Stimulated activated naive CD8-positive, alpha-beta T cell treated with anti-CD3 and anti-CD28 coated beads, Interleukin-15, Interleukin-2, amounts not matched to agents 100 ng/mL and 50 ng/mL, for 24 hours (primary cell): Measurements from ENCODE around the gene OPRM1.

Experiments used
- H3K27ac Mint-ChIP-seq: one replicate; pipeline ENCODE4 v1.8.0; 2021; ENCODE audit warnings: mild to moderate bottlenecking, mixed read lengths
- H3K27me3 Mint-ChIP-seq: one replicate; pipeline ENCODE4 v1.8.0; 2021; ENCODE audit warnings: mixed read lengths
- H3K36me3 Mint-ChIP-seq: one replicate; pipeline ENCODE4 v1.8.0; 2021; ENCODE audit warnings: low read depth, mixed read lengths
- H3K4me1 Mint-ChIP-seq: one replicate; pipeline ENCODE4 v1.8.0; 2021; ENCODE audit warnings: low read depth, mixed read lengths
- H3K4me3 Mint-ChIP-seq: one replicate; pipeline ENCODE4 v1.8.0; 2021; ENCODE audit warnings: mild to moderate bottlenecking, mixed read lengths
- H3K9me3 Mint-ChIP-seq: one replicate; pipeline ENCODE4 v1.8.0; 2021; ENCODE audit warnings: mixed read lengths

OPRM1 gene

DNA sequence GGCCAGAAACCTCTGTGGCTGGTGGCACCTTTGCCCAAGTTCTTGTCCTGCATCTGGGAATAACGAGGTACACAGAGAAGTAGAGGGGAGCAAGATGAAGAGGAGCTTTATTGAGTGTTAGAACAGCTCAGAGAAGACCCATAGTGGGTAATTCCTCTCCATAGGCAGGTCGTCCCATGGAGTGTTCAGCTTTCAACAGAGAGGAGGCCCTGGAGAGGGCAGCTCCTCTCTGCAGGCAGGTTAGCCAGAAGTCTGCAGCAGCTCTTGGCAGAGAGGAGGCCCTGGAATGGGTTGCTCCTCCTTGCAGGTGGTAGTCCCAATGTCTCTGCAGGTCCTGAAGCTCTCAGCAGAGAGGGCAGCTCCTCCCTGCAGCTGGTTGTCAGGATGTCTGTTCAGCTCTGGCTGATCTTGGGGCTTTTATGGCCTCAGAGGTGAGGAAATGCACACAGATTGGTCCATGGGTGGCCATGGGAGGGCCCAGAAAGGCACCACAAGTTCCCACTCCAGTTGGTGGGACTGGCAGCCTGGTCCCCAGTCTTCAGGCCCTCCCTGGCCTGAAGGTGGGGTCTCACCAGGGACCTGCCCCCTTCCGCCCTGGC is 228.6 kb downstream of the OPRM1 start:
- Mint-ChIP-seq H3K36me3 (no peaks in the 10 kb centered on the region), H3K27me3 (no peaks in the 10 kb centered on the region), H3K4me3 (no peak overlapping the region), H3K4me1 (peaks cover 27% of the 10 kb centered on the region), H3K9me3 (no peaks in the 10 kb centered on the region), H3K27ac (peak overlapping the region; percentile 68)

DNA sequence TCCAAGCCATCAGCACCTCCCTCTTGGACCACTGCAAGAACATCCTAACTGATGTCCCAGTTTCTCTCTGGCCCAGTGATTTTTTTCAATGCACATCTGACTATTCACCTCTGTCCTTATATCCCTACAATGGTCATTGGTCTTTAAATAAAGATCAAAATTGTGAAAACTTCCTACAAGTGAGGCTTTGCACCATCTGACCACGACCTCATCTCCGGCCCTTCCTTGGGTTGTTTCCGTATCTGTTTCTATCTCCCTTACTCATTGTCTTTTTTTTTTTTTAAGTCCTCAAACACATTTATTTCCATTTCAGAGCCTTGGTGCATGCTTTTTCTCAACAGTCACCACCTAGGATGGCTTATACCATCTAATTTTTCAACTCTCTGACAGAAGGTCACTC is 229.4 kb downstream of the OPRM1 start:
- no peak overlapping the region for H3K27ac Mint-ChIP-seq
- peaks cover 27% of the 10 kb centered on the region for H3K4me1 Mint-ChIP-seq
- no peaks in the 10 kb centered on the region for H3K9me3 Mint-ChIP-seq
- no peak overlapping the region for H3K4me3 Mint-ChIP-seq
- no peaks in the 10 kb centered on the region for H3K27me3 Mint-ChIP-seq
- H3K36me3 Mint-ChIP-seq = no peaks in the 10 kb centered on the region

DNA sequence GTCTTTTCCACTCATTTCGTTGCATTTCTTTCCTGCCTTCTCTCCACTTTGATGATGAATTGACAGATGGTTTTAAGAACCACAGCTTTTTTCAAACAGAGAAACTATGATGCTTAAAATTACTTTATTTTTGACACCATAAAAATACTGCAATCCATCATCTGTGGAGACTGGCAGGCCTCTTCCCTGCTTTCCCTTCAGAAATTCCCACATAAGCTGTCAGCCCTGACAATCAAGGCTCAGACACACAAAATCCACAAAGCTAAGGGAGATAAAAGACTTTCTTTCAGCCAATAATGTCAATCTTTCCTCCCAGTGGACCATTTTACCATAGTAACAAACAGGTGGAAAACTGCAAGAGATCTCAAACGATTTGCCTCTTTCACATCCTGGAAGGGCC is 235.1 kb downstream of the OPRM1 start:
- H3K4me3 Mint-ChIP-seq = no peak overlapping the region
- H3K36me3 Mint-ChIP-seq = no peaks in the 10 kb centered on the region
- H3K9me3 Mint-ChIP-seq = no peaks in the 10 kb centered on the region
- no peaks in the 10 kb centered on the region for H3K27me3 Mint-ChIP-seq
- peaks cover 42% of the 10 kb centered on the region for H3K4me1 Mint-ChIP-seq
- peak overlapping the region; percentile 52 for H3K27ac Mint-ChIP-seq

DNA sequence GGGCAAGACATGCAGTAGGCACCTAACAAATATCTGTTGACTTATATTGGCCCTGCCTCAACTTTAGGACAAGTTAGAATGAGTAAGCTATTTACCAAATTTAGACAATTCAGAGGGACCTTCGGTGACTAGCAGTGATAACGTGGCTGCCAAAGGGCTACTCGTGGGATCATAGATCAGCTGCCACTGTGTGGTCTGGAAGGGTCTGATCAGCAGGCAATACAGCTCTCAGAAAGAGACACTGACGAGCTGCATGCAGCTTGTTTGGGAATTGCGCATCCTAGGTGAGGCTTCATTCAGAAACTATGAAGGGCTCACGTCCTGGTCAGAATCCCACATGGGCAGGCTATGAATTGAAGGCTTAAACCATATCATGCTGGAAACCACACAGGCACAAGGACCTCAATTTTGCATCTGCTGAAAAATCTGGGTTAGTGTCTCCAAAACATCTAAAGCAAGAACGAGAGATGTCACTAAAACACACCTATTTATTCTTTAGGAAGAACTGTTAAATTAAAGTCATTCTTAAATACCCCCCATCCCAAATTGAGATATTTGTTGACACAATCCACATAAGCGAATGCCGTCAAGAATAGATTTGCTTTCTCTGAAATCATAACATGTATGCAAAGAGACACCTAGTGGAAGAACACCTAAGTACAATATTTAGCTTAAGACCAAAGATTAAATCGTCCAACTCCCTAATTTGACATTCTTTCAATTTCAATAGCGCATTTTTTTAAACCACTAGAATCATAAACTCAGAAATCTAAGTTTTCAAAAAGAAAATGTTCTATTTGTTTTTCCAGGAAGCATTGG is 238.0 kb downstream of the OPRM1 start:
- Mint-ChIP-seq H3K27me3 (no peaks in the 10 kb centered on the region), H3K9me3 (no peaks in the 10 kb centered on the region), H3K4me1 (peaks cover 42% of the 10 kb centered on the region), H3K27ac (peak overlapping the region; percentile 82), H3K4me3 (peak overlapping the region; percentile 61), H3K36me3 (no peaks in the 10 kb centered on the region)

DNA sequence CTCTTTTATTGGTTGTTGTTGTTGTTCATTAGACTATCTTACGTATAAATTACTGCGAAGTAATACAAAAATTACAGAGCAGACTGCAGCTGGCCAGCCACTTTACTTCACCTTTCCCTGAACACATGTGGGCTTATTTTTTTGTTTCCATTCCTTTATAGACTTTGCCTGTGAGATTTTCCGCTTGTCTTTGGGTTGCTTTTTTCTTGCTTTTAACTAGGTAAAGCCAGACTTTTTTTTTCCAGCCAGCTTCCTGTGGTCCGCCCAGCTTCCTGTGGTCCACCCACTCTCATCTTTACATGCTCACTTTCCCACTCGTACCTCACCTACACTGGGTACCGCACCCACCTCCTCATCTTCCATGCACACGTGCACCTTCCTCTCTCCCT is 238.6 kb downstream of the OPRM1 start:
- Mint-ChIP-seq H3K27me3 (no peaks in the 10 kb centered on the region), H3K4me3 (peak overlapping the region; percentile 61), H3K4me1 (peaks cover 42% of the 10 kb centered on the region), H3K9me3 (peaks cover 1% of the 10 kb centered on the region), H3K27ac (peak overlapping the region; percentile 82), H3K36me3 (no peaks in the 10 kb centered on the region)

DNA sequence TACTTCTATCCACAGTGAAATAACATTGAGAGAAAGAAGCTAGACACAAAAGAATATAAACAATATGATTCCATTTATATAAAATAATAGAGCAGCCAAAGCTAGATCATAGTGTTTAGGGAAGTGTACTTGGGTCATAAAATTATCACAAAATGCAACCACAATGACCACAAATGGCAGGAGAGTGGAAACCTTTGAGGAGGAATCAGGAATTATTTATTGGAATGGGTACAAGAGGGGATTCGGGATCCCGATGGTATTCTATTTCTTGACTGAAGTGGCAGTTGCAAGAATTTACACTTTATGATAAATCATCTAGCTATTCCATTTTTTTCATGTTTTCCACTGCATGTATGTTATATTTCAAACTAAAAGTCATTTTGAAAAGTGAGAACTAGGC is 241.5 kb downstream of the OPRM1 start:
- Mint-ChIP-seq H3K27ac (no peak overlapping the region), H3K4me1 (peaks cover 30% of the 10 kb centered on the region), H3K9me3 (peaks cover 3% of the 10 kb centered on the region), H3K36me3 (no peaks in the 10 kb centered on the region), H3K27me3 (no peaks in the 10 kb centered on the region), H3K4me3 (no peak overlapping the region)

DNA sequence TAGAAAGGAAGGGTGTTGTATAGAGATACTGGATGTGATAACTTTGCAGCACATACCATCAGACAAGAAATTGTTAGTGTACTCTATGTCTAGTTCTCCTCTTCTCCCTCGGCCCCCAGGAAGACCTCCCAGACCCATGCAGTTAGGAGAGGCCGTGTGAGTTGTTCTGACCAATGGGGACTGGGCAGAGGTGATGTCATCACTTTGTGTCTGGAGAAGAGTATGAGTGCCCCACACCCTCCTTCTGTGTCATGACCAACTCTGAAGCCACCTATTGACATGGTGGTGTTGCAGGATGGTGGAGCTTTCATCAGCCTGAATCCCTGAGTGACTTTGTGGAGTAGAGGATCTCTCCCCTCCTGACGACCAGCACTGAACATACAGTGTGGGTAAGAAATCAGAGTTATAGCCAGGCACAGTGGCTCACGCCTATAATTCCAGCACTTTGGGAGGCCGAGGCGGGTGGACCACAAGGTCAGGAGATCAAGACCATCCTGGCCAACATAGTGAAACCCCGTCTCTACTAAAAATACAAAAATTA is 245.3 kb downstream of the OPRM1 start:
- Mint-ChIP-seq H3K36me3 (no peaks in the 10 kb centered on the region), H3K27me3 (no peaks in the 10 kb centered on the region), H3K4me3 (no peak overlapping the region), H3K4me1 (peaks cover 9% of the 10 kb centered on the region), H3K27ac (no peak overlapping the region), H3K9me3 (peaks cover 3% of the 10 kb centered on the region)

DNA sequence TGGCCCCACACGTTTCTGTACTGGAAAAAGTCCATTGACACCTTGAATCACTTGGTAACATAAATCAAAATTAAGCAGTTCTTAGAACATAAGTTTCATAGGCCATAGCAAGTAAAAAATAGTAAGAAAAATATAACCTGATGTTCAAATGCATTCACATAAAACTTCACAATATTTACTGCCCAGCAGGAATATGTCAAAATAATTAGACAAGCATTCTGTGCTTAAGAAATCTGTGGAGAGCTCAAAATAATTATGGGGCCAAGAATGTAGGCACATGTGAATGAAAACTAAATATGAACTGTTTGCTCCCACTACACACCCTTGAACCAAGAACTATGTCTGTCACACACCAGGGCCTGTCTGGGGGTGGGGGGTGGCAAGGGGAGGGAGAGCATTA is 246.8 kb downstream of the OPRM1 start:
- Mint-ChIP-seq H3K36me3 (no peaks in the 10 kb centered on the region), H3K27ac (no peak overlapping the region), H3K4me1 (peaks cover 16% of the 10 kb centered on the region), H3K4me3 (no peak overlapping the region), H3K9me3 (peaks cover 3% of the 10 kb centered on the region), H3K27me3 (no peaks in the 10 kb centered on the region)

DNA sequence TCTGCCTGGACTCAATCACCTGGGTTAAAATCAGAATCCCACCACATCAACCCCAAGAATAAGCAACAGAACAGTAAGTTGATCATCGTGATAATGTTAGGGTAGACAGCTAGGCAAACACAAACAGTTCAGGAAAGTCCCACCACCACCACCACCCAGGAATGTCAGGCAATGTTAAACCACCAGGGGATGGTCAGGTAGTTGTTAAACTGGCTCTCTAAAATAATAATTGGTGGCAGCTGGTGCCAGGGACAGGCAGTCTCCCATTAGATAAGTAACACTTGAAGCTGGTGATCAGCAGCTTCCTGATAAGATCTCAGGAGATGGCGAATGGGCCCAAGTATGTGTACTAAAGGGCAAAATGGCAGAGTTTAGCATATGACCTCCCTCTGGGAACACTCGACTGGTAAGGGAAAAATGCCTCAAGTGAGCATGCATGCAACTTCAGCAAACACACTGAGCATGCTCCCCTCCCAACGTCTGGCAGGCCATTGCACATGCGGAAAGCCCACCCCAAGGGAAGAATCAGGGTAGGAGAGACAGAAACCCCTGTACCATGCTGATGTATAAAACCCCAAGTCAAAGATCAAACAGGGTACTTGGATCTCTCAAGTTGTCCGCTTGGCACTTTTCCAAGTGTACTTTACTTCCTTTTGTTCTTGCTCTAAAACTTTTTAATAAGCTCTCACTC is 250.9 kb downstream of the OPRM1 start:
- peaks cover 16% of the 10 kb centered on the region for H3K4me1 Mint-ChIP-seq
- no peaks in the 10 kb centered on the region for H3K9me3 Mint-ChIP-seq
- no peak overlapping the region for H3K27ac Mint-ChIP-seq
- H3K4me3 Mint-ChIP-seq = no peak overlapping the region
- no peaks in the 10 kb centered on the region for H3K36me3 Mint-ChIP-seq
- H3K27me3 Mint-ChIP-seq = no peaks in the 10 kb centered on the region

DNA sequence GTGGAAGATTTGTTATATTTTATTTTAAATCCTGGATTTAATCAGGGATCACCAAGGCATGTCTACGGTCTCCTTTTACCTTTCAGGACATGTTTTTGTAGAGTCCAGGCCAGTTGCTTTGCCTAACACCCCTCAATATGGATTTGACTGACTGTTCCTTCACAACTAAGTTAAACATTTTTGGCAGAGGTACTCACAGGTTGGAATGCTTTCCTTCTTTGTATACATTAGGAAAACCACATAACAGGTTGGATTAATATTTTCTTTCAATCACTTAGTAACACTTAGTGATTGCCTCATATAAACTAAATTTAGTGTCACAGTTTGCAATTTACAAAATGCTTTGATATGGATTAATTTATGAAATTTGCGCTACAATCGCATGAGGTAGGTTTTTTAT is 253.0 kb downstream of the OPRM1 start:
- no peaks in the 10 kb centered on the region for H3K9me3 Mint-ChIP-seq
- H3K36me3 Mint-ChIP-seq = no peaks in the 10 kb centered on the region
- H3K27ac Mint-ChIP-seq = no peak overlapping the region
- H3K4me3 Mint-ChIP-seq = no peak overlapping the region
- peaks cover 9% of the 10 kb centered on the region for H3K4me1 Mint-ChIP-seq
- H3K27me3 Mint-ChIP-seq = no peaks in the 10 kb centered on the region

DNA sequence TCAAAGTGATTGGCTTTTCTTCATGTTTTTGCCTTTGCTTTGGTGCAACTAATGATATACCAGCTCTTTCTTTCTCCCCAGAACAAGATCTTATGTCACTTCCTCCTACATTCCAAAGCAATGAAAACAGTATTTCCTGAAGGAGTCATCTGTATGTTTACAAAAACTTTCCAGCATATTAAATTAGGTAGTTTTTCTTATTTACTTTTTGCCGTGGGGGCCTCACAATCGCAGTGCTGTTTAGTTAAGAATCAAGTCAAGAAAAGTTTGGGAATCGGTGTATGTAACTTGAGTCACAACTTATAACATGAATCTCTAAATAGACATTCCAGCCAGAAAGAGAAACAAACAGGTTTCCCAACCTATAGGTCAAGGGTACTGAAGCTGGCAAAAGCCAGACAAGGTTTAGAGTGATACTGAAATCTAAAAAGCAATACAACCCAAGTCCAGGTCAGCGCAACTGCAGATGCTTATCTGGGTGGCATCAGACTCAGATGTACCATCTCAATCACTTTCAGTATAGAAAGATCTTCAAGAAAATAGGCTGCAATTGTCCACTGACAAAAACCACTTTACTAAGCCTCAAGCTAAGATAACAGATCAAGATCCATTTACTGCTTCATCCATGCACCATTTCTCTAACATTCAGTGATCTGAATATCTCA is 253.9 kb downstream of the OPRM1 start:
- Mint-ChIP-seq H3K36me3 (no peaks in the 10 kb centered on the region), H3K27me3 (no peaks in the 10 kb centered on the region), H3K27ac (no peak overlapping the region), H3K4me3 (no peak overlapping the region), H3K4me1 (peaks cover 7% of the 10 kb centered on the region), H3K9me3 (no peaks in the 10 kb centered on the region)

DNA sequence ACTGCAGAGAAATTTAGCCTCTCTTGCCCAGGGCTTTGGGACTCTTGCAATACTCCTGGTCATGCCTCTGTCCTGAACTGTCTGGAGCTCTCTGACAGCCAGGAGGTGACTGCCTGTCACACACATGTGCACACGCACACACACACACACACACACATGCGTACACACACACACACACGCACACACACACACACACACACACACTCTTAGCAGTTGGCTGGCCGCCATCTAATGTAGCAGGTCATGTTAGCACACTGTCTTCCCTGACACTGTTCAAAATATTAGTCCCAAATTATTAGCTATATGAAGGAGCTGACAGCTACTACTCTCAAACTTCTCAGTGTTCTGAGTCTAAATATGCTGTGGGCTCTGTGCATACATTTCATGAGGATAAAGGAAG is 256.7 kb downstream of the OPRM1 start:
- no peaks in the 10 kb centered on the region for H3K36me3 Mint-ChIP-seq
- no peak overlapping the region for H3K27ac Mint-ChIP-seq
- peaks cover 3% of the 10 kb centered on the region for H3K4me1 Mint-ChIP-seq
- H3K4me3 Mint-ChIP-seq = no peak overlapping the region
- peaks cover 10% of the 10 kb centered on the region for H3K27me3 Mint-ChIP-seq
- H3K9me3 Mint-ChIP-seq = no peaks in the 10 kb centered on the region
